HG03175 (cell line): ENCODE data around the gene CWC15.
"Not testable (repeated sequence)": the region's sequence is repeated elsewhere in the genome, so short reads cannot be mapped to it uniquely, and the experiment has no call there.

Experiments used
- ATAC-seq: cut with Tn5 transposase; IDR thresholded peaks from one replicate; pipeline ENCODE4 v1.9.1; 2021; ENCODE audit warnings: mild to moderate bottlenecking, moderate library complexity; ENCODE audit not compliant: unreplicated experiment

CWC15 gene

GRCh38 chr11:94922321-94923003 is 50.9 kb downstream of the CWC15 start:
- ATAC-seq, result no peak

- no peak for ATAC-seq
Measured at GRCh38 chr11:94920311-94920710, 53.0 kb downstream of the CWC15 start.

- not testable (repeated sequence) for ATAC-seq
Measured at GRCh38 chr11:94913718-94914394, 59.5 kb downstream of the CWC15 start.

GRCh38 chr11:94912806-94913205 is 60.5 kb downstream of the CWC15 start:
- ATAC-seq, result no peak
